Adrenal gland (tissue), 5 donors: ENCODE results near the gene TESK1.

Experiments
- CTCF ChIP-seq, 6 experiments: fragments of 450-650 bp in 4 of 6; fragments of 200-600 bp in 2 of 6; sonication (generic) in 1 of 6; IDR thresholded peaks; 1 replicate in 5 of 6; 2 replicates in 1 of 6; pipeline versions ENCODE4 v1.5.1 to v1.8.0; 2016 to 2021; ENCODE audit warnings: antibody characterized with exemption in 6 of 6, mild to moderate bottlenecking in 2 of 6, moderate library complexity in 1 of 6
- POLR2A ChIP-seq, 2 donors: fragments of 450-650 bp; IDR thresholded peaks; one replicate each; pipeline ENCODE4 v1.6.1; 2017; ENCODE audit warnings: antibody characterized with exemption in 2 of 2, mild to moderate bottlenecking in 2 of 2, moderate library complexity in 1 of 2
- donor health status: DM: no; HTN: no; CAD: no.

- TF ChIP-seq CTCF (IDR thresholded peaks at IDR 0.05) (no peak), POLR2A (IDR thresholded peaks at IDR 0.05) (no peak)
Measured at GRCh38 chr9:35628389-35628991, 23.4 kb downstream of the TESK1 start.
